GM12801 (cell line): Measurements from ENCODE around the gene MCF2L.

Source experiments
- TF ChIP-seq, protein P1 (sequence below): IDR thresholded peaks from one replicate; pipeline ENCODE4 v1.5.1; 2011; ENCODE audit warnings: control low read depth; ENCODE audit not compliant: insufficient read length; ENCODE audit errors: extremely low read depth

MCF2L gene

DNA sequence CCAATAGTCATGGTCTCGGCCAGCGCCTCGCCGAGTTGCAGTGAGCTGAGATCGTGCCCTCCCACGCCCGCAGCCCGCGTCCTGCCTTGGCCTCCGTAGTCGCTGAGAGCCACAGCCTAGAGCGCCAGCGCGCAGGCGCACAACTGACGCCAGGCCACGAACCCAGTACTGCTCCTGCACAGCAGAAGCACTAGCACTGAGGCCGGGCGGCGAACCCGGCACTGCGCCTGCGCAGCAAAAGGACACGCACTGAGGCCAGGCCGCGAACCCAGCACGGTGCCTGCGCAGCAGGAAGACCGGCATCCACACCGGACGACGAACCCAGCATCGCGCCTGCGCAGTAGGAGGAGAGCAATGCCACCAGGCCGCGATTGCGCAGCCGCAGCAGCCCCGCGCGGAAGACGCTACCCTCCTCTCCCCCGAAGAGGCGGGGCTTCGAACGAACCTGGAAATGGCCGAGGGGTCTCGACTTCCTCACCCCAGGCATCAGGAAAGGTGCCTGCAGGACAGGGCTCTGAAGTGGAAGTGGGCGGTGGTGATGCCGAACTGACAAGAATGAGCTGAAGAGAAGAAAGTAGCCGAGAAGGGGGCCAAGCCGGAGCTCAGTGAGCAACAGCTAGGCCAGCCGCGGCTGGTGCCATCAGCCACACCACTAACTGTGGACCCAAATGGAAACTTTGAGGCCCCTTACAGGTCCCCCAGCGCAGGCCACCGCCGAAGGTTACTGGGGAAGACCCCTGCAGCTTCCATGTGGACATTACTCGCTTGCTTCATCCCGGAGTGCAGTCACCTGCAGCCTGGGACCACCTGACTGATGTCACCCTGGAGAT is 161.1 kb downstream of the MCF2L start:
- TF ChIP-seq, protein P1, sequence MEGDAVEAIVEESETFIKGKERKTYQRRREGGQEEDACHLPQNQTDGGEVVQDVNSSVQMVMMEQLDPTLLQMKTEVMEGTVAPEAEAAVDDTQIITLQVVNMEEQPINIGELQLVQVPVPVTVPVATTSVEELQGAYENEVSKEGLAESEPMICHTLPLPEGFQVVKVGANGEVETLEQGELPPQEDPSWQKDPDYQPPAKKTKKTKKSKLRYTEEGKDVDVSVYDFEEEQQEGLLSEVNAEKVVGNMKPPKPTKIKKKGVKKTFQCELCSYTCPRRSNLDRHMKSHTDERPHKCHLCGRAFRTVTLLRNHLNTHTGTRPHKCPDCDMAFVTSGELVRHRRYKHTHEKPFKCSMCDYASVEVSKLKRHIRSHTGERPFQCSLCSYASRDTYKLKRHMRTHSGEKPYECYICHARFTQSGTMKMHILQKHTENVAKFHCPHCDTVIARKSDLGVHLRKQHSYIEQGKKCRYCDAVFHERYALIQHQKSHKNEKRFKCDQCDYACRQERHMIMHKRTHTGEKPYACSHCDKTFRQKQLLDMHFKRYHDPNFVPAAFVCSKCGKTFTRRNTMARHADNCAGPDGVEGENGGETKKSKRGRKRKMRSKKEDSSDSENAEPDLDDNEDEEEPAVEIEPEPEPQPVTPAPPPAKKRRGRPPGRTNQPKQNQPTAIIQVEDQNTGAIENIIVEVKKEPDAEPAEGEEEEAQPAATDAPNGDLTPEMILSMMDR = no peak

DNA sequence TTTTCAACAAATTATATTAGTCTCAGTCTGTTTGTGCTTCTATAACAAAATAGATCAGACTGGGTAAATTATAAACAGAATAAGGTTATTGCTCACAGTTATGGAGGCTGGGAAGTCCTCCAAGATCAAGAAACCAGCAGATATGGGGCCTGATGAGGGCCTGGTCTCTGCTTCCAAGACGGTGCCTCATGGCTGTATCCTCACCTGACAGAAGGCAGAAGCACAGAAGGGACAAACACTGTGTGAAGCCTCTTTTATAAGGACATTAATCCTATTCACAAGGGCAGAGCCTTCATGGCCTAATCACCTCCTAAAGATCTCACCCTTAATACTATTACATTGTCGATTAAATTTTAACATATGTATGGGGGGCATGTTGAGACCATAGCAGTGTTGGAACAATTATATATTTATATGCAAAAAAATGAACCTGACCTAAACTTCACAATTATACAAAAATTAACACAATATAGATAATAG is 166.3 kb downstream of the MCF2L start:
- TF ChIP-seq, protein P1 = no peak

DNA sequence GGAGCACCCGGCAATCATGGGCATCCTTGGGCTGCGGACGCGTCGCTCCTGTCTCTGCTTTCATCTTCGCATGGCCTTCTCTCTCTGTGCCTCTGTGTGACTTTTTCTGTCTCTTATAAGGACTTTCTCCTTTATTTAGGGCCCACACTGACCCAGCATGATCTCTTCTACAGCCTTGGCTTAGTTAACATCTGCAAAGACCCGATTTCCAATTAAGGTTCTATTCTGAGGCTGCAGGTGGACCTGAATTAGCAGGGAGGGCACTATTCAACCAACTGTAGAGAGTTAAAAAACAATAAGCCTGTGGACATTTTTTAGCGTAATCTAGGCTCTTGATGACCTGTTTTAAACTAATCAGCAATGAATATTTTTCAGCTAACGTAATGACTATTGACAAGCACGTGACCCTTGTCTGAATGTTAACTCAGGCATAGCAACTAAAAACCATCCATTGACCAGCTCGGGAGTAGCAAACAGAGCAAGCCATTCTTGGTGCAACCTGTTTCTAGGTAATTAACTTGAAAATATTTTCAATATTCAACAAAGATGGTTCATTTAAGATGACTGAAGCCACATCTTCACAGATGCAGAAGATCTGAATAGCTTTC is 168.8 kb downstream of the MCF2L start:
- TF ChIP-seq, protein P1 = no peak

DNA sequence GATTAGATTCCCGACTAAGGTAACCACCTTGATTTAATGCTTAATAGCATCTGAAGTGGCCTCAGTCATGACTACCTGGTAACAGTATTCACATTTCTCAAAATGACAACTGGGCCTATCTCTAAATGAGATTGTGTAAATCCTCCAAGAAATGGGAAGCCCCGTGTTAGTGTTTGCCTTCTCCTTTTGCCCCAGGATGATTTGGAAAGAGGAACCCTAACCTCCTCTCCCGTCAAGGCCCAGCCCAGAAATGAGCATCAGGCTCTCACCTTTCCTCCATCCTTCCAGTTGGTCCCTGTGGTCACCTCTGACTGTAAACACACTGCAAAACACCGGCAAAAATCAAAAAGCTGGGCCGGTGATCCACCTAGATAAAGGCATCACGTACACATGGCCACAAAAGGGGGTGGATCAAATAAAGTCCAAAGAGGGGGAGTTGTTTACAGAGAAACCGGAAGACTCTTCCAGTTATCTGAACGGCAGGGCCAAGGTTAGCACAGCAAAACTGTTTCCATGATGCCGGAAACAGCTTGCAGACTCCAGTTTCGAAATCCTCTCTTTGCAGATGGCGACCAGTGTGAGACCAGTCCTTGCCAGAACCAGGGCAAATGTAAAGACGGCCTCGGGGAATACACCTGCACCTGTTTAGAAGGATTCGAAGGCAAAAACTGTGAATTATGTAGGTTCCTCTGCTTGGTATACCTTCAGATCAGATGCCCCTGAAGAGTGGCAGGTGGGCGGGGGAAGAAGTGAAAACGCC is 170.0 kb downstream of the MCF2L start:
- TF ChIP-seq, protein P1 = no peak

DNA sequence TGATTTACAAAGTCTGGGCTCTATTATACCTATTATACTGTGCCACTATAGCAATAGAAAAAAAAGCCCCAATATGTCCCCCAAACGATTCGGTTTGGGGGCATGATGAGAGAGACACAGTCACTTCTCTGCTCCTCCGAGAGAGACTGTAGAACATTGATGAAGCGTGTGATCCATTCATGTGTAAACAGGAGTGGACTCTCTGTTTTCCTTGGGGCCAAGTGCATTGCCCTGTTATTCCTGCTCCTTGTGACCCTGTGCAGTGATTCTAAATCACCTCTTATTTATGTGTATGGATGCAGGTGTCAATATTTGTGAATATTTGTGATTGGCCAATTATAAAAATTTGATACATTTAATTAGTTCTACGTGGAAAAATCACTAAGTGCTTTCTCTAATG is 170.6 kb downstream of the MCF2L start:
- TF ChIP-seq, protein P1 = no peak

DNA sequence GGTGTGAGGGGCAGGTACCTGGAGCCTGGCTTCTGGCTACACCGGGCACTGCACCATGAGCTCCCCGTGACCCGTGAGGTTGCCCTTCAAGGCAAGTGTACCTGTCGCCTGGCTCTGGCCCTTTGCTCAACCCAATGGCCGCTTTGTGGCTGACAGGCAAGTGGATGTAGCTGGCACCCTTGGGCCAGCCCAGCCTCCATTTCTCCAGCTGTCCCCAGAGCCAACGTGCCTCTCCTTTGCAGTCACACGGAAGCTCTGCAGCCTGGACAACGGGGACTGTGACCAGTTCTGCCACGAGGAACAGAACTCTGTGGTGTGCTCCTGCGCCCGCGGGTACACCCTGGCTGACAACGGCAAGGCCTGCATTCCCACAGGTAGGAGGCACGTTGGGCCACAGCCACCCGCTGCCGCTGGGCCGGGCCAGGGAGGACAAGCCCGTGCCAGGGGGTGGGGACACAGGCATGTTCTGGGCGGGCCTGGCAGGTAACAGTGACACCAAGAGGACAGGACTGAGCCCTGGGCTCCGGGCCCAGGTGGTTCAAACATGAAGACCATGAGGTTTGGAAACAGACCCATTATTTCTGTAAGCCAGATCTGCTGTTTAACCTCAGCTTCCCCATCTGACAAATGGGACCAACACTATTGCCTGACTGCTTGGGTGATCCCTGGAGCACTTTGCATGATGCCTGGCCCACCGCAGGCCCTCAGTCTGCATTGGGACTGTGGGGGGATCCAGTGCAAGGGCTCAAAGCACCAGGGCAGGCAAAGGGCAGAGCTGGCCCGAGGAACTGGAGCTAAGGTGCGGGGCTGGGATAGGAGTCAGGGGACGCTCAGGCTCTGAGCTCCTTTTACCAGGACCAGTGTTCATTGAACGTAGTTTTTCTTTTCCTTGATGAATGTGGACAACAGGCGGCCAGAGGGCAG is 171.9 kb downstream of the MCF2L start:
- TF ChIP-seq, protein P1 = no peak
